DND-41 (cell line): ENCODE data around the gene DLG1.

Experiments used
- ATAC-seq: fragments of 200-7000 bp; cut with Tn5 transposase; 3 replicates; pipeline ENCODE4 v1.9.1; 2021; ENCODE audit warnings: low read depth; ENCODE audit not compliant: insufficient read depth
- DNase-seq: peaks from one replicate; pipeline ENCODE4 v3.0.0-alpha.2; 2020
- H2AFZ ChIP-seq: 2 replicates; pipeline ENCODE4 v1.6.0; 2012; ENCODE audit warnings: low read depth, low read length
- H3K27ac ChIP-seq: 2 replicates; pipeline ENCODE4 v1.5.1; 2012; ENCODE audit warnings: low read length, inconsistent platforms
- H3K27me3 ChIP-seq: fragments of 200-600 bp; sonication (generic); 2 replicates; pipeline ENCODE4 v1.6.0; 2012; ENCODE audit warnings: low read length, mild to moderate bottlenecking, inconsistent platforms; ENCODE audit not compliant: insufficient read depth, poor library complexity
- H3K36me3 ChIP-seq: 2 replicates; pipeline ENCODE4 v1.5.1; 2012; ENCODE audit warnings: low read length, inconsistent platforms; ENCODE audit not compliant: insufficient read depth
- H3K4me1 ChIP-seq: 2 replicates; pipeline ENCODE4 v1.5.1; 2012; ENCODE audit warnings: mild to moderate bottlenecking, low read length; ENCODE audit not compliant: insufficient read depth
- H3K4me2 ChIP-seq: 2 replicates; pipeline ENCODE4 v1.6.0; 2012; ENCODE audit warnings: mild to moderate bottlenecking, moderate library complexity, low read length, inconsistent platforms; ENCODE audit not compliant: insufficient read depth
- H3K4me3 ChIP-seq, 2 experiments: fragments of 200-600 bp in 1 of 2; shearing (Covaris generic) in 1 of 2; 2 replicates each; pipeline ENCODE4 v1.5.1; 2012 to 2016; ENCODE audit warnings: inconsistent platforms in 2 of 2, low read length in 2 of 2, mild to moderate bottlenecking in 2 of 2, low read depth in 1 of 2, moderate library complexity in 1 of 2
- H3K79me2 ChIP-seq: 2 replicates; pipeline ENCODE4 v1.6.0; 2012; ENCODE audit warnings: low read length, inconsistent platforms; ENCODE audit not compliant: insufficient read depth
- H3K9ac ChIP-seq: 2 replicates; pipeline ENCODE4 v1.6.0; 2012; ENCODE audit warnings: low read depth, mild to moderate bottlenecking, inconsistent platforms, low read length, moderate library complexity
- H3K9me3 ChIP-seq: 2 replicates; pipeline ENCODE4 v1.5.1; 2012; ENCODE audit warnings: low read length, moderate library complexity, mild to moderate bottlenecking, inconsistent platforms; ENCODE audit not compliant: insufficient read depth, severe bottlenecking
- H4K20me1 ChIP-seq: 2 replicates; pipeline ENCODE4 v1.6.0; 2012; ENCODE audit warnings: low read length; ENCODE audit not compliant: insufficient read depth
- EZH2 ChIP-seq: IDR thresholded peaks from 3 replicates; pipeline ENCODE4 v1.6.1; 2012; ENCODE audit warnings: borderline replicate concordance, low read depth, mild to moderate bottlenecking, moderate library complexity, low read length, inconsistent platforms; ENCODE audit not compliant: severe bottlenecking
- TF ChIP-seq, protein P1 (sequence below): IDR thresholded peaks from 2 replicates; pipeline ENCODE4 v1.5.1; 2012; ENCODE audit warnings: borderline replicate concordance, low read length, moderate library complexity, mild to moderate bottlenecking; ENCODE audit not compliant: poor library complexity, severe bottlenecking; ENCODE audit errors: extremely low read depth

Gene DLG1

GRCh38 chr3:197151580-197151979, 146.8 kb downstream of the DLG1 start:
- Histone ChIP-seq H3K9me3 (peaks cover 14% of the 10 kb centered on the region), H3K4me1 (no peaks in the 10 kb centered on the region), H2AFZ (no peak overlapping the region), H3K79me2 (peaks cover 21% of the 10 kb centered on the region), H3K27ac (no peak overlapping the region), H3K36me3 (peaks cover 3% of the 10 kb centered on the region; the same call in 1 of the 2 replicates), H3K9ac (no peak overlapping the region), H3K4me2 (no peak overlapping the region), H3K4me3 (no peak overlapping the region), H3K27me3 (no peaks in the 10 kb centered on the region), H4K20me1 (no peaks in the 10 kb centered on the region)
- TF ChIP-seq, protein P1, sequence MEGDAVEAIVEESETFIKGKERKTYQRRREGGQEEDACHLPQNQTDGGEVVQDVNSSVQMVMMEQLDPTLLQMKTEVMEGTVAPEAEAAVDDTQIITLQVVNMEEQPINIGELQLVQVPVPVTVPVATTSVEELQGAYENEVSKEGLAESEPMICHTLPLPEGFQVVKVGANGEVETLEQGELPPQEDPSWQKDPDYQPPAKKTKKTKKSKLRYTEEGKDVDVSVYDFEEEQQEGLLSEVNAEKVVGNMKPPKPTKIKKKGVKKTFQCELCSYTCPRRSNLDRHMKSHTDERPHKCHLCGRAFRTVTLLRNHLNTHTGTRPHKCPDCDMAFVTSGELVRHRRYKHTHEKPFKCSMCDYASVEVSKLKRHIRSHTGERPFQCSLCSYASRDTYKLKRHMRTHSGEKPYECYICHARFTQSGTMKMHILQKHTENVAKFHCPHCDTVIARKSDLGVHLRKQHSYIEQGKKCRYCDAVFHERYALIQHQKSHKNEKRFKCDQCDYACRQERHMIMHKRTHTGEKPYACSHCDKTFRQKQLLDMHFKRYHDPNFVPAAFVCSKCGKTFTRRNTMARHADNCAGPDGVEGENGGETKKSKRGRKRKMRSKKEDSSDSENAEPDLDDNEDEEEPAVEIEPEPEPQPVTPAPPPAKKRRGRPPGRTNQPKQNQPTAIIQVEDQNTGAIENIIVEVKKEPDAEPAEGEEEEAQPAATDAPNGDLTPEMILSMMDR, result no peak
- TF ChIP-seq EZH2, result no peak
- ATAC-seq (no peak), DNase-seq (no peak)

DNA sequence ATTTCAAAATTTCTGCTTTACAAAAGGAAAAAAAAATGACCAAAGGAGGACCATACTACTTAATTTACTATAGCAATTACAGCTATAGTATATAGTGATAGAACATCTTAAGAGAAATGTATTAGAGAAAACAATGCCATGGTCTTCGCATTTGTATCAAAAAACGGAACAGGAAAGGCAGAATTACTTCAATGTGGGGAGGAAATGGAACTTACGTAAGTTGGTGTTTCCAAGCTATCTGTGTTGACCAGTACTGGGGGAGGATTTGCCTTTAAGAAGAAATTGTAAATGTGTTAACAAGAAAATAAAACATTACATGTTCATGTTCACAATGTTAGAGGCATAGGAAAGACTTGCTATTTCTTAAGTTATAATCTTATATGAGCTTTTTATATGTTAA, 148.9 kb downstream of the DLG1 start:
- no peaks in the 10 kb centered on the region for H4K20me1 ChIP-seq
- no peaks in the 10 kb centered on the region for H3K9me3 ChIP-seq
- no peaks in the 10 kb centered on the region for H3K4me1 ChIP-seq
- H2AFZ ChIP-seq, result no peak overlapping the region
- peaks cover 6% of the 10 kb centered on the region; the same call in 1 of the 2 replicates for H3K79me2 ChIP-seq
- H3K4me3 ChIP-seq, result no peak overlapping the region
- no peak for ATAC-seq
- no peak for DNase-seq
- no peak overlapping the region for H3K9ac ChIP-seq
- TF ChIP-seq EZH2, result no peak
- TF ChIP-seq, protein P1, result no peak
- no peak overlapping the region for H3K27ac ChIP-seq
- no peaks in the 10 kb centered on the region; the same call in 1 of the 2 replicates for H3K36me3 ChIP-seq
- H3K4me2 ChIP-seq, result no peak overlapping the region
- no peaks in the 10 kb centered on the region for H3K27me3 ChIP-seq

DNA sequence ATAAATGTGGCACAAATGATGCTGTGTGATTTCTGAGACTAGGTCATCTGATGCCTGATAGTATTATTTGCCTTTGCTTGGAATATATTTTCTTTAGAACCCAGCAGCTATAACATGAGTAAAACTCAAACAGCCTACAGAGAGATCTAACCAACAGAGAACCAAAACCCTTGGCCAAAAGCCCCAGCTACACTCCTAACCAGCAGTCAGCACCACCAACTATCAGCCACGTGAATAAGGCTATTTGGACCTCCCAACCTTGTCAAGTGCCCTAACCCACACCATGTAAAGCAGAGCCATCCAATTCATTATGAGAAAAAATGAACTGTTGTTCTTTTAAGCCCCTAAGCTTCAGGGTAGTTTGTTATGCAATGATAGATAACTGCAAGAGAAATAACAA, 154.2 kb downstream of the DLG1 start:
- H3K4me1 ChIP-seq, result no peaks in the 10 kb centered on the region
- H3K79me2 ChIP-seq, result no peaks in the 10 kb centered on the region
- DNase-seq (no peak), ATAC-seq (no peak)
- H3K27ac ChIP-seq, result no peak overlapping the region
- H3K4me3 ChIP-seq, result no peak overlapping the region
- H3K4me2 ChIP-seq, result no peak overlapping the region
- no peaks in the 10 kb centered on the region for H4K20me1 ChIP-seq
- no peak overlapping the region for H2AFZ ChIP-seq
- peaks cover 15% of the 10 kb centered on the region; the same call in 1 of the 2 replicates for H3K36me3 ChIP-seq
- H3K9me3 ChIP-seq, result no peaks in the 10 kb centered on the region
- no peak overlapping the region for H3K9ac ChIP-seq
- TF ChIP-seq EZH2, result no peak
- TF ChIP-seq, protein P1, result no peak
- H3K27me3 ChIP-seq, result no peaks in the 10 kb centered on the region

- no peak overlapping the region for H3K9ac ChIP-seq
- no peaks in the 10 kb centered on the region for H4K20me1 ChIP-seq
- H3K4me2 ChIP-seq, result no peak overlapping the region
- no peaks in the 10 kb centered on the region for H3K79me2 ChIP-seq
- no peaks in the 10 kb centered on the region for H3K4me1 ChIP-seq
- no peak overlapping the region for H2AFZ ChIP-seq
- no peak for ATAC-seq
- H3K27me3 ChIP-seq, result no peaks in the 10 kb centered on the region
- H3K4me3 ChIP-seq, result no peak overlapping the region
- TF ChIP-seq, protein P1, result no peak
- TF ChIP-seq EZH2, result no peak
- H3K9me3 ChIP-seq, result peaks cover 8% of the 10 kb centered on the region
- no peak for DNase-seq
- H3K36me3 ChIP-seq, result peaks cover 57% of the 10 kb centered on the region
- H3K27ac ChIP-seq, result no peak overlapping the region
Observed at GRCh38 chr3:197139586-197139985, 158.8 kb downstream of the DLG1 start.
